Measurements from ENCODE around the gene EFL1.
"Not testable (repeated sequence)": the region's sequence is repeated elsewhere in the genome, so short reads cannot be mapped to it uniquely, and the experiment has no call there.

GRCh38 chr15:82192394-82192793 lies 70.1 kb downstream of the EFL1 start:
- TF ChIP-seq, protein P1, sequence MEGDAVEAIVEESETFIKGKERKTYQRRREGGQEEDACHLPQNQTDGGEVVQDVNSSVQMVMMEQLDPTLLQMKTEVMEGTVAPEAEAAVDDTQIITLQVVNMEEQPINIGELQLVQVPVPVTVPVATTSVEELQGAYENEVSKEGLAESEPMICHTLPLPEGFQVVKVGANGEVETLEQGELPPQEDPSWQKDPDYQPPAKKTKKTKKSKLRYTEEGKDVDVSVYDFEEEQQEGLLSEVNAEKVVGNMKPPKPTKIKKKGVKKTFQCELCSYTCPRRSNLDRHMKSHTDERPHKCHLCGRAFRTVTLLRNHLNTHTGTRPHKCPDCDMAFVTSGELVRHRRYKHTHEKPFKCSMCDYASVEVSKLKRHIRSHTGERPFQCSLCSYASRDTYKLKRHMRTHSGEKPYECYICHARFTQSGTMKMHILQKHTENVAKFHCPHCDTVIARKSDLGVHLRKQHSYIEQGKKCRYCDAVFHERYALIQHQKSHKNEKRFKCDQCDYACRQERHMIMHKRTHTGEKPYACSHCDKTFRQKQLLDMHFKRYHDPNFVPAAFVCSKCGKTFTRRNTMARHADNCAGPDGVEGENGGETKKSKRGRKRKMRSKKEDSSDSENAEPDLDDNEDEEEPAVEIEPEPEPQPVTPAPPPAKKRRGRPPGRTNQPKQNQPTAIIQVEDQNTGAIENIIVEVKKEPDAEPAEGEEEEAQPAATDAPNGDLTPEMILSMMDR (IDR thresholded peaks at IDR 0.05; ENCODE audit: extremely low read depth in 1 of 2, insufficient read depth in 1 of 2, low read depth in 1 of 2, low read length in 2 of 2), result not testable (repeated sequence)
- TF ChIP-seq POLR2A (IDR thresholded peaks at IDR 0.05; ENCODE audit: low read depth, low read length); POLR2AphosphoS5 (IDR thresholded peaks at IDR 0.05; ENCODE audit: insufficient read depth, low read depth, low read length); JUN (IDR thresholded peaks at IDR 0.05; ENCODE audit: borderline replicate concordance, insufficient read depth, insufficient read length, low read depth); EZH2 (IDR thresholded peaks at IDR 0.05; ENCODE audit: borderline replicate concordance, low read depth, low read length, severe bottlenecking): not testable (repeated sequence)

Measured in endothelial cell of umbilical vein (primary cell).